GM19025 (cell line): ENCODE results near the gene ANKRD24.
"Not testable (repeated sequence)": the region's sequence is repeated elsewhere in the genome, so short reads cannot be mapped to it uniquely, and the experiment has no call there.

Experiments
- ATAC-seq: cut with Tn5 transposase; IDR thresholded peaks from one replicate; pipeline ENCODE4 v1.9.1; 2021; ENCODE audit warnings: mild to moderate bottlenecking, low read depth, moderate library complexity; ENCODE audit not compliant: unreplicated experiment

The ANKRD24 gene

GRCh38 chr19:4266253-4267000, 83.9 kb downstream of the ANKRD24 start:
- ATAC-seq, result no peak

- no peak for ATAC-seq
Observed at GRCh38 chr19:4267101-4267900, 84.8 kb downstream of the ANKRD24 start.

DNA sequence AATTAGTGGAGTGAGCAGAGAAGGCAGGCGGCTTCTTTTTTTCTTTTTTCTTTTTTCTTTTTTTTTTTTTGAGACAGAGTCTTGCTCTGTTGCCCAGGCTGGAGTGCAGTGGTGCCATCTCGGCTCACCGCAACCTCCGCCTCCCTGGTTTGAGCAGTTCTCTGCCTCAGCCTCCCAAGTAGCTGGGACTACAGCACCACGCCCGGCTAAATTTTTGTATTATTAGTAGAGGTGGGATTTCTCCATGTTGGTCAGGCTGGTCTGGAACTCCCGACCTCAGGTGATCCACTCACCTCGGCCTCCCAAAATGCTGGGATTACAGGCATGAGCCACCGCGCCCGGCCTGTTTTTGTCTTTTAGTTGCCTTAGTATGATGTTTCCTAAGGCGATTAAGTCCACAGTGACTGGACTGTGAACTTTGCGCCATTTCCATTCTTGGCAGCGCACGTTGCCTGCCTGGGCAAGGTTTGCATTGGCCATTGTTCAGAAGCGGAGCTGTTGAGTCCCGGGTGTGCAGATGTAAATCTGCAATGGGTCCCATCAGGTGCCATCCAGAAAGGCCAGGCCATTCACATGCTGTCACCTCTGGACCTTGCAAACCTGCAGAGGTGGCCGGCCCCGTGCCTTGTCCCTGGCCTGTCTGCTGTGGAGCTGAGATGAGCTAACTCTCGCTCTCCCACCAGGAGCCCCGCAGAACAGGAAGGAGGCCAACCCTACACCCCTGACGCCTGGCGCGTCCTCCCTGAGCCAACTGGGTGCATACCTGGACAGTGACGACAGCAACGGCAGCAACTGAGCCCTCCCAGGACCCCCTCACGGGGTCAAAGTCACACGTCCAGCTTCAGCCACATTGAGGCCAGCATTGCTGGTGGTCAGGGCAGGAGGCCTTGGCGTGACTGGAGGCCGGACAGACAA, 85.7 kb downstream of the ANKRD24 start:
- ATAC-seq, result no peak

DNA sequence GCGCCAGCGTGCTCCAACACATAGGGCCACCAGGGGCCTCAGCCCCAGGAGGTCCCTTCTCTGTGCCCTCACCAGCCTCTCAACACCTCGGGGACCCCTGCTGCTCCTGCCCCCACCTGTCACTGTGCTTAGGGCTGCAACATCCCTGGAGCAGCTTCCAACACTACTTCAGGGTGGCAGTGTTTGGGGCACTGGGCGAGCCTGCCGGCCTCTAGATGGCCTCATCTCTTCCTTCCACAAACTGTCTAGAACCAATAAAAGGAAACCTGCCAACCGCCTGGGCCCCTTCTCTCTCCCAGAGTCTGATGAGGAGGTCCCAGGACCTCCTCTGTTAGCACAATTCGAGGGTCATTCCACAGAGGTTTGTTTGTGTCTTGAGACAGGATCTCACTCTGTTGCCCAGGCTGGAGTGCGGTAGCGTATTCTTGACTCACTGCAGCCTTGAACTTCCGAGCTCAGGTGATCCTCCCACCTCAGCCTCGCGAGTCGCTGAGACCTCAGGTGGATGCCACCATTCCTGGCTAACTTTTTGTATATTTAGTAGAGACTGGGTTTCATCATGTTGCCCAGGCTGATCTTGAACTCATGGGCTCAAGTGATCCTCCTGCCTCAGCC, 86.4 kb downstream of the ANKRD24 start:
- ATAC-seq, result no peak

DNA sequence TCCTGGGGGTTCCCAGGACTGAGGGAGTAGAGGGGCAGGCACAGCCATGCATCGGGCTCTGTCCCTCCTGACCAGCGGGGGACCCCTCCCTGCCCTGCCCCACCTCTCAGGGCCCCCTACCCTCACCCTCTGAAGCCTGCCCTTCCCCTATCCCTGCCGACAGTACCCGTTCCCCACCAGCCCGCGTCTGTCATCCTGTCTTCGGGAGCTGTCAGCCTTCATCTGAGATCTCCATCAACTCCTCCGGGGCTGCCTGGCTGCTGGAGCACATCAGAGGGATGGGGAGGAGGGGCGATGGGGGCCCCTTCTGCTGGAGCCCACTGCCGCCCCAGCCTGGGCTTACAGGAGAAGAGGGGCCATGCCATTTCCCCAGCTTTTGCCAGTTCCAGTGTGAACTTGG, 90.4 kb downstream of the ANKRD24 start:
- ATAC-seq, result no peak

DNA sequence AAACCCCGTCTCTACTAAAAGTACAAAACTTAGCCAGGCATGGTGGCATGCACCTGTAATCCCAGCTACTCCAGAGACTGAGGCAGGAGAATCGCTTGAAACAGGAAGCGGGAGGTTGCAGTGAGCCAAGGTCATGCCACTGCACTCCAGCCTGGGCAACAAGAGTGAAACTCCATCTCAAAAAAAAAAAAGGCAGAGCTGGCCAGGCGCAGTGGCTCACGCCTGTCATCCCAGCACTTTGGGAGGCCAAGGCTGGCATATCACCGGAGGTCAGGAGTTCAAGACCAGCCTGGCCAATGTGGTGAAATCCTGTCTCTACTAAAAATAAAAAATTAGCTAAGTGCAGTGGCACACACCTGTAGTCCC, 91.8 kb downstream of the ANKRD24 start:
- ATAC-seq, result not testable (repeated sequence)
